ENCODE results near the gene FAM50A. TPM values are rescaled to one million over a fixed set of nuclear protein-coding genes. Genes with fewer than 3 reads are reported as not detected.

Gene FAM50A
- total RNA-seq, 1 donor from 2014 or later: 92.2 TPM

DNA sequence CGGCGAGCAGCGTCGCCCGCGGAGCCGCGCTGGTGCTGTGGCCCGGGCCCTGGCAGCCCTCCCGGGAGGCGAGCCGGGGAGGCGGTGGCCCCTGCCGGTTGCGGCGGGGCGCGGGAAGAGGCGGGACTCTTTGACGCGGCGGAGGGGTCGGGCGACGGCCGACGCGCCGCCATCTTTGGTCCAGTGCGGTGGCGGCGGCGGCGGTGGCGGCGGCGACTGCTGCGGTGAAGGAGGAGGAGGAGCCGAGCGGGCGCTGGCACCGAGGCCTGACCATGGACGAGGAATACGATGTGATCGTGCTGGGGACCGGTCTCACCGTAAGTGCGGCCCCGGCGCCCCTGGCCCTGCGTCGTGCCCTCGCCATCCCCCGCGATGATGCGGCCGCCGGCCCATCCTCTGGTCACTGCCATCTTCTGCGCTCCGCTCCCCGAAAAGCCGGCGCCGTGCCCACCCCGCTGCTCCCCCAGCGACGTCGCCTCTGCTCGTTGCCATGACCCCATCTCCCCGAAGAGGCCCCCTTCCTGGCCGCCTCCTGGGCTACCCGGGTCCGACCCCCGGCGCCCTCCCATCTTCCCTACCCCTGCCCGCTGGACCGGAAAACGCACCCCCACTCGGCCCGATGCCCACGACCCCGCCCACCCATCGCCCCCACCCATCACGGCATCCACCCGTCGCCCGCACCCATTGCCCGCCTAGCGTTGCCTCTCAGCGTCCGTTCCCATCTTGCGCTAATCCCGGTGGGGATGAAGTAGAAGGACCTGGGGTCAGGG, 6.8 kb upstream of the FAM50A start, which contains the start of gene GDI1:
Gene GDI1, plus strand, starts transcription at position 172 of the 770 bp plus-strand sequence. Its CDS starts 101 bp downstream, at position 273.
- Mint-ChIP-seq H3K27ac (ENCODE audit: unreplicated experiment) (peak within 1 kb of the TSS; percentile 81), H3K27me3 (ENCODE audit: unreplicated experiment) (no peaks in the 10 kb centered on the region), H3K9me3 (ENCODE audit: unreplicated experiment) (no peaks in the 10 kb centered on the region), H3K4me3 (ENCODE audit: unreplicated experiment) (peak within 1 kb of the TSS; percentile 84), H3K36me3 (ENCODE audit: unreplicated experiment) (peaks cover 5% of the 10 kb centered on the region), H3K4me1 (ENCODE audit: unreplicated experiment) (peaks cover 8% of the 10 kb centered on the region)
- TF ChIP-seq, protein P1, sequence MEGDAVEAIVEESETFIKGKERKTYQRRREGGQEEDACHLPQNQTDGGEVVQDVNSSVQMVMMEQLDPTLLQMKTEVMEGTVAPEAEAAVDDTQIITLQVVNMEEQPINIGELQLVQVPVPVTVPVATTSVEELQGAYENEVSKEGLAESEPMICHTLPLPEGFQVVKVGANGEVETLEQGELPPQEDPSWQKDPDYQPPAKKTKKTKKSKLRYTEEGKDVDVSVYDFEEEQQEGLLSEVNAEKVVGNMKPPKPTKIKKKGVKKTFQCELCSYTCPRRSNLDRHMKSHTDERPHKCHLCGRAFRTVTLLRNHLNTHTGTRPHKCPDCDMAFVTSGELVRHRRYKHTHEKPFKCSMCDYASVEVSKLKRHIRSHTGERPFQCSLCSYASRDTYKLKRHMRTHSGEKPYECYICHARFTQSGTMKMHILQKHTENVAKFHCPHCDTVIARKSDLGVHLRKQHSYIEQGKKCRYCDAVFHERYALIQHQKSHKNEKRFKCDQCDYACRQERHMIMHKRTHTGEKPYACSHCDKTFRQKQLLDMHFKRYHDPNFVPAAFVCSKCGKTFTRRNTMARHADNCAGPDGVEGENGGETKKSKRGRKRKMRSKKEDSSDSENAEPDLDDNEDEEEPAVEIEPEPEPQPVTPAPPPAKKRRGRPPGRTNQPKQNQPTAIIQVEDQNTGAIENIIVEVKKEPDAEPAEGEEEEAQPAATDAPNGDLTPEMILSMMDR (IDR thresholded peaks at IDR 0.05): no peak
- peak; percentile 86 for DNase-seq (ENCODE audit: extremely low spot score, unreplicated experiment)

DNA sequence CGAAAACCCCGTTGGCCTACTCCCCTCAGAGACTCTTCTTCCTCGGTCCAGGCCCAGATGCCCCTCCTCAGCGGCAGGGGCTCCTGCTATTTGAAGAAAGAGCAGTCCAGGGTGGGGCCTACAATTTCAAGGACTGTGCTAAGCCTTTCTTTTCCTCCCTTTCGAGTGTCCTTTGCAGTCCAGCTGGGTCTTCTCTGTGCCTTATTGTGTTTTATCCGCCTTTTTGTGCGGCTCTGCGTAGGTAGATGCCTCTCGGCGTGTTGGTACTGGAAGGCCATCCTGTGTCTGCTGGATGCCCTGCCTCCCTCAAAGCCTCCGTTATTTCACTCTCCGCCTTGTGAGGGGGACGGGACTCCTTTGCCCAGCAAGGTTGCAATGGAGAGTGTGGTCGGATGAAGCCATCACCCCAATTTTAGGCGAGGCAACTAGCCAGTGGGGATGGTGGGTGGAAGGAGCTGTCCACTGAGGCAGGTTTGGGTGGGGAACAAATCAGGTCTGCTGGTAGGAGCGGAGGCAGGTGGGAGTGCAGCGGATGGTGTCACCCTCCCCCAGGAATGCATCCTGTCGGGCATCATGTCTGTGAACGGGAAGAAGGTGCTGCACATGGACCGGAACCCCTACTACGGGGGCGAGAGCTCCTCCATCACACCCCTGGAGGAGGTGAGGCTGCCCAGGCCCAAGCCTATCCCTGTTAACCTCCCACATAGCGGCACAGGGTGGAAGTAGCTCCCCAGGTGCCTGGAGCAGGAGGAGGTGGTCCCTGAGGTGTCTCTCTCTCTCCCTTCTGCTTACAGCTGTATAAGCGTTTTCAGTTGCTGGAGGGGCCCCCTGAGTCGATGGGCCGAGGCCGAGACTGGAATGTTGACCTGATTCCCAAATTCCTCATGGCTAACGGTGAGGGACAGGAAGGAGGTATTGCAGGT, 5.7 kb upstream of the FAM50A start:
- no peaks in the 10 kb centered on the region for H3K9me3 Mint-ChIP-seq (ENCODE audit: unreplicated experiment)
- peak; percentile 79 for DNase-seq (ENCODE audit: extremely low spot score, unreplicated experiment)
- peaks cover 8% of the 10 kb centered on the region for H3K4me1 Mint-ChIP-seq (ENCODE audit: unreplicated experiment)
- peaks cover 5% of the 10 kb centered on the region for H3K36me3 Mint-ChIP-seq (ENCODE audit: unreplicated experiment)
- H3K4me3 Mint-ChIP-seq (ENCODE audit: unreplicated experiment): peak overlapping the region; percentile 84
- TF ChIP-seq, protein P1 (IDR thresholded peaks at IDR 0.05): no peak
- H3K27ac Mint-ChIP-seq (ENCODE audit: unreplicated experiment): peak overlapping the region; percentile 81
- H3K27me3 Mint-ChIP-seq (ENCODE audit: unreplicated experiment): no peaks in the 10 kb centered on the region

DNA sequence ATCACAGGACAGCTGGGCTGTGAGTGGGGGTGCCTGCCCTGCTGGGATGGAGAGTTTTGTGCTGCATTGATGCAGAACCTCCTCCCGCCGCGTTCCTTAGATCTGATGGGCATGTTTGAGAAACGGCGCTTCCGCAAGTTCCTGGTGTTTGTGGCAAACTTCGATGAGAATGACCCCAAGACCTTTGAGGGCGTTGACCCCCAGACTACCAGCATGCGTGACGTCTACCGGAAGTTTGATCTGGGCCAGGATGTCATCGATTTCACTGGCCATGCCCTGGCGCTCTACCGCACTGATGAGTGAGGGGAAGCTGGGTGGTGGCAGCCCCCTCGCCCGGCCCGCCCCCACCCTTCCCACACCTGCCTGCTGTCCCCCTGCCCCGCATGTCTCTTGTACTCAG, 4.1 kb upstream of the FAM50A start:
- TF ChIP-seq, protein P1 (IDR thresholded peaks at IDR 0.05): no peak

DNA sequence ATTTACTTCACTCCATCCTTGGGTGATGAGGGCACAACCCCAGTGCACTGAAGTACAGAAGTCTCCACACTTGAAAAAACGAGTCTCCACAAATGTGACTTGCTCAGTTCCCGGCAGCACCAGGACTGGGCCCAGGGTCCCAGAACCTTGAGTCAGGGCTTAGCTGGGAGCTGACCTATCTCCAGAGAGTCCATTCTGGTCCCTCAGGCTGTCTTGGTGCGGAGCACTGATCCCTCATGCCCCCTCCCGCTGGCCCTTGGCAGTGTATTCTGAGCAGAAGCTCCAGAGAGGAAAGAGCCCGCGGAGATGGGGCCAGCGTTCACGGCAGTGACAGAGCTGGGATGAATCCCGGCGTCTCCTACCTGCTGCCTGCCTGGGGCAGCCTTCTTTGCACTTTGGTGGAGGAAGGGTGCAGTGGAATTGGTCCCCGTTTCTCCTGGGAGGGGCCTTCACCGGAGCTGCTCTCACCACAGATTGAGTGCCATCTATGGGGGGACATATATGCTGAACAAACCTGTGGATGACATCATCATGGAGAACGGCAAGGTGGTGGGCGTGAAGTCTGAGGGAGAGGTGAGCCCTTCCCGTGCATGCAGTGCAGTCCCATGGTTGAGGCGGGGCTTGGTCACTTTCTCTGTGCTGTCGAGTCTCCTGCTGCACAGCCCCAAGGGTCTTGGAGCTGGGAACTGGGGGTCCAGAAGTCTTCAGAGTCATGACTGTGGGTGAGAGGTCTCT, 3.2 kb upstream of the FAM50A start:
- TF ChIP-seq, protein P1 (IDR thresholded peaks at IDR 0.05): no peak
- no peaks in the 10 kb centered on the region for H3K27me3 Mint-ChIP-seq (ENCODE audit: unreplicated experiment)
- no peak overlapping the region for H3K27ac Mint-ChIP-seq (ENCODE audit: unreplicated experiment)
- DNase-seq (ENCODE audit: extremely low spot score, unreplicated experiment): no peak
- H3K9me3 Mint-ChIP-seq (ENCODE audit: unreplicated experiment): no peaks in the 10 kb centered on the region
- H3K4me3 Mint-ChIP-seq (ENCODE audit: unreplicated experiment): no peak overlapping the region
- peaks cover 11% of the 10 kb centered on the region for H3K4me1 Mint-ChIP-seq (ENCODE audit: unreplicated experiment)
- H3K36me3 Mint-ChIP-seq (ENCODE audit: unreplicated experiment): peaks cover 5% of the 10 kb centered on the region

More for the DNA sequence above, 4.1 kb upstream of the FAM50A start:
- Mint-ChIP-seq H3K36me3 (ENCODE audit: unreplicated experiment) (peaks cover 5% of the 10 kb centered on the region), H3K4me3 (ENCODE audit: unreplicated experiment) (no peak overlapping the region), H3K27me3 (ENCODE audit: unreplicated experiment) (no peaks in the 10 kb centered on the region), H3K9me3 (ENCODE audit: unreplicated experiment) (no peaks in the 10 kb centered on the region), H3K4me1 (ENCODE audit: unreplicated experiment) (peaks cover 11% of the 10 kb centered on the region), H3K27ac (ENCODE audit: unreplicated experiment) (no peak overlapping the region)
- no peak for DNase-seq (ENCODE audit: extremely low spot score, unreplicated experiment)

Data from osteocyte (in vitro differentiated cells).